GM12874 (cell line): ENCODE measurements around the gene ANKRD42.

Experiments
- TF ChIP-seq, protein P1 (sequence below): IDR thresholded peaks from 2 replicates; pipeline ENCODE4 v1.5.1; 2011; ENCODE audit warnings: low read depth, mild to moderate bottlenecking, control low read depth, low read length, moderate library complexity; ENCODE audit not compliant: insufficient read depth

Gene ANKRD42

DNA sequence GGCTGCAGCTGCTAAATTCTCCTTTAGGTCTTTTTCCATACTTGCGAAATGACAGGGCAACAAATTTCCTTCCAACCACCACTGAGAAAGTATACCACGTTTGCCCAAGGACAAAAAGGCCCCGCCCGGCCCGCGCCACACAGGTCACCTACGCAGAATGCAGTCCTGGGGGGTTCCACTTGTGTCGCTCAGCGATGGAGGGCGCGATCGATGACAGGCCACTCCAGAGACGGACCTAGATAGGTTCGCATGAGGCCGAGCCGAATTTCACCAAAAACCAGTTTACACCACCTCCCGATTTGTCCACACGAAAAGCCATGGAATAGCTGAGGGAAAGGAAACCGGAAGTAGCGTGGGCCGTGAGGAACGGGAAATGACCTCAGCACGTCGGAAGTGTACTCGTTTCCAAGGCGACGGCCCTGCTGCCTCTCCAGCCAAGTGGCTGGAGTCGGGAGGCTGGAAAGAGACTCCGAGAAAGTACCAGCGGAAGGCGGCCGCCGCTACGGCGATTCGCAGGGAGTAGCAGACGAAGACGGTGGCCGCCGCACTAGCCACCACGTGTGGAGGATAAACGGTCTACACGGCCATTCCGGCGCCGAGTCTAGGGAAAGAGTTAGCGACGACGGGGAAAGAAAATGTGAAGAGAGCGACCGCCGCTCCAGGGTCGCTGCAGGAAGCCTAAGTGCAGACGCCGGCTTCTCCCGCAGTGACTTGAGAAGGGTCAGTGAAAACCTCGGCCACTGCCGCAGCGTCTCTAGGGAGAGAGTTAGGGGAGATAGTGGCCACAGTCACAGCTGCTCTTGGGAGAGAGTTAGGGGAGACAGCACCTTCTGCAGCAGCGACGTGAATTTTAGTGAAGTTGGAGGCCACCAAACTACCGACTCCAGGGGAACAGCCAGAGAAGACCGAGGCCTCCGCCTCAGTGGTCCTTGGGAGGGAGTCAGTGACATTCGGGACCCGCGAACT lies at the start of gene ANKRD42:
ANKRD42 (plus strand) TSS at position 398 of the 966 bp plus-strand sequence. CDS start 959 bp downstream, outside the sequence.
- TF ChIP-seq, protein P1, sequence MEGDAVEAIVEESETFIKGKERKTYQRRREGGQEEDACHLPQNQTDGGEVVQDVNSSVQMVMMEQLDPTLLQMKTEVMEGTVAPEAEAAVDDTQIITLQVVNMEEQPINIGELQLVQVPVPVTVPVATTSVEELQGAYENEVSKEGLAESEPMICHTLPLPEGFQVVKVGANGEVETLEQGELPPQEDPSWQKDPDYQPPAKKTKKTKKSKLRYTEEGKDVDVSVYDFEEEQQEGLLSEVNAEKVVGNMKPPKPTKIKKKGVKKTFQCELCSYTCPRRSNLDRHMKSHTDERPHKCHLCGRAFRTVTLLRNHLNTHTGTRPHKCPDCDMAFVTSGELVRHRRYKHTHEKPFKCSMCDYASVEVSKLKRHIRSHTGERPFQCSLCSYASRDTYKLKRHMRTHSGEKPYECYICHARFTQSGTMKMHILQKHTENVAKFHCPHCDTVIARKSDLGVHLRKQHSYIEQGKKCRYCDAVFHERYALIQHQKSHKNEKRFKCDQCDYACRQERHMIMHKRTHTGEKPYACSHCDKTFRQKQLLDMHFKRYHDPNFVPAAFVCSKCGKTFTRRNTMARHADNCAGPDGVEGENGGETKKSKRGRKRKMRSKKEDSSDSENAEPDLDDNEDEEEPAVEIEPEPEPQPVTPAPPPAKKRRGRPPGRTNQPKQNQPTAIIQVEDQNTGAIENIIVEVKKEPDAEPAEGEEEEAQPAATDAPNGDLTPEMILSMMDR = 0 out of 2 replicates have a peak, but pooled peaks have one; percentile 18

DNA sequence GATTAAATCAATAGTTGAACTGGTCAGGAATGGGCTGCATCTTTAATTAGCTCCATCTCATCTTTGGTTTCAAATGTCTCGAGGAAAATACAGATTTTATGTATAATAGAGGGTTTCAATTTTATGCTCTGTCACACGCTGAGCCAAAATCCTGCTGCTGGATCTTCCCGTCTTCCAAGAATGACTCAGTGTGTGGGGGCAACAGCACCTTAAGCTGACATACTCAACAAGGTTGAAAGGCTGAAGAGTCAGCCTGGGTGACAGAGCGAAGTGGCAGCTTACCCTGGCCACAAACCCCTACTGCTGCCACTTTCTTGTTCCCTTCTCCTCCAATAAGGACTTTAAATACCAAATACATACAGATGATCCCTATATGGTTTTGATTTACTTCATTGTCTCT lies 45.6 kb upstream of the ANKRD42 start:
- TF ChIP-seq, protein P1 = no peak

- TF ChIP-seq, protein P1 = no peak
These were observed 43.1 kb upstream of the ANKRD42 start for GRCh38 chr11:83150450-83150849.

DNA sequence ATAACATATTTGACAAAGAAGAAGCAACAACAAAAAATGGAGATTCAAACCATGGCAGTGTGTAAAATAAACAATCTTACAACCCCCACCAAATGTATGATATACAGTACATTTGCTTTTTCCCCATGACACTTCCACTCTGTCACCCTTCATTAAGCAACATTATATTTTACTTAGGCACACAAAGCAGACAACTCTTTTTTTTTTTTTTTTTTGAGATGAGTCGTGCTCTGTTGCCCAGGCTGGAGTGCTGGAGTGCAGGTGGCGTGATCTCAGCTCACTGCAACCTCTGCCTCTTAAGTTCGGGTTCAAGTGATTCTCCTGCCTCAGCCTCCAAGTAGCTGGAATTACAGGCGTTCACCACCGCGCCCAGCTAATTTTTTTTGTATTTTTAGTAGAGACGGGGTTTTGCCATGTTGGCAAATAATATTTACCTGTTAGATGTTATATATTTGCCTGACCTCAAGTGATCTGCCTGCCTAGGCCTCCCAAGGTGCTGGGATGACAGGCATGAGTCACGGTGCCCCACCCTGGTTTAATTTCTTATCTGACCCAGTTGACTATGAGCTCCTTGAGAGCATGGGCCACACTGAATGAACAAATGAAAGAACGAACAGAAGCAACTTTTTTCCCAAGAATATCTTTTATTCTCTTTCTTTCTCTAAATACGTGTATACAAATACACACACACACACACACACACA lies 42.1 kb upstream of the ANKRD42 start:
- TF ChIP-seq, protein P1 = no peak

- TF ChIP-seq, protein P1 = no peak
These were observed 41.2 kb upstream of the ANKRD42 start for GRCh38 chr11:83152264-83152663.

GRCh38 chr11:83153764-83154163 lies 39.7 kb upstream of the ANKRD42 start:
- TF ChIP-seq, protein P1 = no peak
